Transverse colon (tissue), 4 donors: ENCODE results near the gene ZFYVE21.

Source experiments
- EP300 ChIP-seq: sonication (generic); formaldehyde crosslinking; IDR thresholded peaks from one replicate; pipeline ENCODE4 v1.6.1; 2017; ENCODE audit warnings: antibody characterized with exemption, low read depth
- POLR2A ChIP-seq: fragments of 450-650 bp; IDR thresholded peaks from one replicate; pipeline ENCODE4 v1.6.1; 2016; ENCODE audit warnings: antibody characterized with exemption, mild to moderate bottlenecking, moderate library complexity
- POLR2AphosphoS5 ChIP-seq, 3 donors: sonication (generic); formaldehyde crosslinking; IDR thresholded peaks; one replicate each; pipeline ENCODE4 v1.6.1; 2016; ENCODE audit warnings: antibody characterized with exemption in 3 of 3
- TF ChIP-seq, protein P1 (sequence below), 5 experiments: fragments of 200-600 bp in 3 of 5; fragments of 450-650 bp in 2 of 5; sonication (generic) in 3 of 5; IDR thresholded peaks; 1 replicate in 2 of 5; 2 replicates in 3 of 5; pipeline ENCODE4 v1.5.1; 2016 to 2017; ENCODE audit warnings: antibody characterized with exemption in 5 of 5, inconsistent platforms in 3 of 5, mild to moderate bottlenecking in 2 of 5, moderate library complexity in 1 of 5

DNA sequence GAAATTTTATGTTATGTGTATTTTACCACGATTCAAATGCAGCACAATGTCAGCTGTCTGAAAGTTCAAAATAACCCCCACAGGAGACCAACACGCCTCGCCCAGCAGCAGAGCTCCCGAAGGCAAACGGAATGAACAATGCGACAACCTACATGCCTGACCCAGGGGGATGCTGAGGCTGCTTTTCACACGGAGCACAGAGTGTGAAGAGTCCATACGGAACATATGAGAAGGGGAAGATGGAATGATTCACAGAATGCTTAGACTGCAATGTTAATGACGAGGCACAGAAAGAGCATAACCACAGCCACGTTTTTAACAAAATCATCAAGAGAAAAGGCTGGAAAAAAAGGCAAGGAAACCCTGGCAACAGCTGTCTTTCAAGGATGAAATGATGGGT, 22.6 kb downstream of the ZFYVE21 start:
- TF ChIP-seq, protein P1, sequence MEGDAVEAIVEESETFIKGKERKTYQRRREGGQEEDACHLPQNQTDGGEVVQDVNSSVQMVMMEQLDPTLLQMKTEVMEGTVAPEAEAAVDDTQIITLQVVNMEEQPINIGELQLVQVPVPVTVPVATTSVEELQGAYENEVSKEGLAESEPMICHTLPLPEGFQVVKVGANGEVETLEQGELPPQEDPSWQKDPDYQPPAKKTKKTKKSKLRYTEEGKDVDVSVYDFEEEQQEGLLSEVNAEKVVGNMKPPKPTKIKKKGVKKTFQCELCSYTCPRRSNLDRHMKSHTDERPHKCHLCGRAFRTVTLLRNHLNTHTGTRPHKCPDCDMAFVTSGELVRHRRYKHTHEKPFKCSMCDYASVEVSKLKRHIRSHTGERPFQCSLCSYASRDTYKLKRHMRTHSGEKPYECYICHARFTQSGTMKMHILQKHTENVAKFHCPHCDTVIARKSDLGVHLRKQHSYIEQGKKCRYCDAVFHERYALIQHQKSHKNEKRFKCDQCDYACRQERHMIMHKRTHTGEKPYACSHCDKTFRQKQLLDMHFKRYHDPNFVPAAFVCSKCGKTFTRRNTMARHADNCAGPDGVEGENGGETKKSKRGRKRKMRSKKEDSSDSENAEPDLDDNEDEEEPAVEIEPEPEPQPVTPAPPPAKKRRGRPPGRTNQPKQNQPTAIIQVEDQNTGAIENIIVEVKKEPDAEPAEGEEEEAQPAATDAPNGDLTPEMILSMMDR (IDR thresholded peaks at IDR 0.05): no peak
- TF ChIP-seq POLR2A (no peak), POLR2AphosphoS5 (IDR thresholded peaks at IDR 0.05) (no peak), EP300 (no peak)
